ENCODE results near the gene PPP1R9A.

PPP1R9A gene

GRCh38 chr7:94893661-94894060 is 13.7 kb upstream of the PPP1R9A start:
- H3K4me3 ChIP-seq (ENCODE audit: low read length) = no peak overlapping the region
- H3K36me3 ChIP-seq (ENCODE audit: control insufficient read depth, insufficient read depth, low read length, severe bottlenecking) = no peaks in the 10 kb centered on the region
- DNase-seq (ENCODE audit: low read depth) = no peak
- no peaks in the 10 kb centered on the region for H3K27me3 ChIP-seq (replicated peaks; ENCODE audit: control insufficient read depth, insufficient read depth, low read length)
- H3K4me1 ChIP-seq (ENCODE audit: control insufficient read depth, insufficient read depth, low read length) = no peaks in the 10 kb centered on the region
- H3K9me3 ChIP-seq (ENCODE audit: control insufficient read depth, low read length) = no peaks in the 10 kb centered on the region
- no peak overlapping the region for H3K9ac ChIP-seq (ENCODE audit: low read length)

GRCh38 chr7:94897541-94897940 is 9.9 kb upstream of the PPP1R9A start:
- Histone ChIP-seq H3K9me3 (ENCODE audit: control insufficient read depth, low read length) (no peaks in the 10 kb centered on the region), H3K4me3 (ENCODE audit: low read length) (no peak overlapping the region), H3K9ac (ENCODE audit: low read length) (no peak overlapping the region), H3K36me3 (ENCODE audit: control insufficient read depth, insufficient read depth, low read length, severe bottlenecking) (no peaks in the 10 kb centered on the region), H3K27me3 (replicated peaks; ENCODE audit: control insufficient read depth, insufficient read depth, low read length) (no peaks in the 10 kb centered on the region), H3K4me1 (ENCODE audit: control insufficient read depth, insufficient read depth, low read length) (no peaks in the 10 kb centered on the region)
- DNase-seq (ENCODE audit: low read depth) = no peak

GRCh38 chr7:94898340-94898739 is 9.1 kb upstream of the PPP1R9A start:
- Histone ChIP-seq H3K9ac (ENCODE audit: low read length) (no peak overlapping the region), H3K27me3 (replicated peaks; ENCODE audit: control insufficient read depth, insufficient read depth, low read length) (no peaks in the 10 kb centered on the region), H3K4me3 (ENCODE audit: low read length) (no peak overlapping the region), H3K36me3 (ENCODE audit: control insufficient read depth, insufficient read depth, low read length, severe bottlenecking) (no peaks in the 10 kb centered on the region), H3K9me3 (ENCODE audit: control insufficient read depth, low read length) (no peaks in the 10 kb centered on the region), H3K4me1 (ENCODE audit: control insufficient read depth, insufficient read depth, low read length) (no peaks in the 10 kb centered on the region)
- no peak for DNase-seq (ENCODE audit: low read depth)

- Histone ChIP-seq H3K4me3 (ENCODE audit: low read length) (no peak overlapping the region), H3K36me3 (ENCODE audit: control insufficient read depth, insufficient read depth, low read length, severe bottlenecking) (no peaks in the 10 kb centered on the region), H3K9me3 (ENCODE audit: control insufficient read depth, low read length) (no peaks in the 10 kb centered on the region), H3K27me3 (replicated peaks; ENCODE audit: control insufficient read depth, insufficient read depth, low read length) (no peaks in the 10 kb centered on the region), H3K4me1 (ENCODE audit: control insufficient read depth, insufficient read depth, low read length) (peaks cover 5% of the 10 kb centered on the region), H3K9ac (ENCODE audit: low read length) (no peak overlapping the region)
- no peak for DNase-seq (ENCODE audit: low read depth)
Measured at GRCh38 chr7:94901981-94902380, 5.4 kb upstream of the PPP1R9A start.

GRCh38 chr7:94903971-94904370 is 3.4 kb upstream of the PPP1R9A start:
- no peak for DNase-seq (ENCODE audit: low read depth)
- no peaks in the 10 kb centered on the region for H3K27me3 ChIP-seq (replicated peaks; ENCODE audit: control insufficient read depth, insufficient read depth, low read length)
- peaks cover 13% of the 10 kb centered on the region for H3K4me1 ChIP-seq (ENCODE audit: control insufficient read depth, insufficient read depth, low read length)
- no peak overlapping the region for H3K4me3 ChIP-seq (ENCODE audit: low read length)
- H3K9me3 ChIP-seq (ENCODE audit: control insufficient read depth, low read length) = no peaks in the 10 kb centered on the region
- H3K9ac ChIP-seq (ENCODE audit: low read length) = no peak overlapping the region
- no peaks in the 10 kb centered on the region for H3K36me3 ChIP-seq (ENCODE audit: control insufficient read depth, insufficient read depth, low read length, severe bottlenecking)

GRCh38 chr7:94904982-94905381 is 2.4 kb upstream of the PPP1R9A start:
- Histone ChIP-seq H3K9me3 (ENCODE audit: control insufficient read depth, low read length) (no peaks in the 10 kb centered on the region), H3K36me3 (ENCODE audit: control insufficient read depth, insufficient read depth, low read length, severe bottlenecking) (no peaks in the 10 kb centered on the region), H3K27me3 (replicated peaks; ENCODE audit: control insufficient read depth, insufficient read depth, low read length) (no peaks in the 10 kb centered on the region)

GRCh38 chr7:94906065-94906851 is 1.1 kb upstream of the PPP1R9A start:
- no peak overlapping the region for H3K4me3 ChIP-seq (ENCODE audit: low read length)
- no peak for DNase-seq (ENCODE audit: low read depth)
- H3K9me3 ChIP-seq (ENCODE audit: control insufficient read depth, low read length) = no peaks in the 10 kb centered on the region
- H3K27me3 ChIP-seq (replicated peaks; ENCODE audit: control insufficient read depth, insufficient read depth, low read length) = no peaks in the 10 kb centered on the region
- peaks cover 17% of the 10 kb centered on the region for H3K4me1 ChIP-seq (ENCODE audit: control insufficient read depth, insufficient read depth, low read length)
- H3K9ac ChIP-seq (ENCODE audit: low read length) = no peak overlapping the region
- no peaks in the 10 kb centered on the region for H3K36me3 ChIP-seq (ENCODE audit: control insufficient read depth, insufficient read depth, low read length, severe bottlenecking)

More at GRCh38 chr7:94904982-94905381, 2.4 kb upstream of the PPP1R9A start:
- Histone ChIP-seq H3K4me1 (ENCODE audit: control insufficient read depth, insufficient read depth, low read length) (peaks cover 17% of the 10 kb centered on the region), H3K9ac (ENCODE audit: low read length) (no peak overlapping the region), H3K4me3 (ENCODE audit: low read length) (no peak overlapping the region)
- no peak for DNase-seq (ENCODE audit: low read depth)

- no peaks in the 10 kb centered on the region for H3K27me3 ChIP-seq (replicated peaks; ENCODE audit: control insufficient read depth, insufficient read depth, low read length)
- no peaks in the 10 kb centered on the region for H3K9me3 ChIP-seq (ENCODE audit: control insufficient read depth, low read length)
- peaks cover 17% of the 10 kb centered on the region for H3K4me1 ChIP-seq (ENCODE audit: control insufficient read depth, insufficient read depth, low read length)
- H3K9ac ChIP-seq (ENCODE audit: low read length) = peak overlapping the region; percentile 68
- peak; percentile 52 for DNase-seq (ENCODE audit: low read depth)
- peak overlapping the region; percentile 87 for H3K4me3 ChIP-seq (ENCODE audit: low read length)
- no peaks in the 10 kb centered on the region for H3K36me3 ChIP-seq (ENCODE audit: control insufficient read depth, insufficient read depth, low read length, severe bottlenecking)
Measured at GRCh38 chr7:94907811-94908322, 473 bp downstream of the PPP1R9A start.

GRCh38 chr7:94908323-94909178 is 1.2 kb downstream of the PPP1R9A start:
- no peaks in the 10 kb centered on the region for H3K9me3 ChIP-seq (ENCODE audit: control insufficient read depth, low read length)
- no peaks in the 10 kb centered on the region for H3K27me3 ChIP-seq (replicated peaks; ENCODE audit: control insufficient read depth, insufficient read depth, low read length)
- peak overlapping the region; percentile 87 for H3K4me3 ChIP-seq (ENCODE audit: low read length)
- H3K9ac ChIP-seq (ENCODE audit: low read length) = peak overlapping the region; percentile 68
- peaks cover 17% of the 10 kb centered on the region for H3K4me1 ChIP-seq (ENCODE audit: control insufficient read depth, insufficient read depth, low read length)
- peak; percentile 22 for DNase-seq (ENCODE audit: low read depth)
- H3K36me3 ChIP-seq (ENCODE audit: control insufficient read depth, insufficient read depth, low read length, severe bottlenecking) = no peaks in the 10 kb centered on the region

- Histone ChIP-seq H3K9me3 (ENCODE audit: control insufficient read depth, low read length) (no peaks in the 10 kb centered on the region), H3K36me3 (ENCODE audit: control insufficient read depth, insufficient read depth, low read length, severe bottlenecking) (no peaks in the 10 kb centered on the region), H3K4me3 (ENCODE audit: low read length) (peak overlapping the region; percentile 87), H3K9ac (ENCODE audit: low read length) (peak overlapping the region; percentile 9), H3K27me3 (replicated peaks; ENCODE audit: control insufficient read depth, insufficient read depth, low read length) (no peaks in the 10 kb centered on the region), H3K4me1 (ENCODE audit: control insufficient read depth, insufficient read depth, low read length) (peaks cover 17% of the 10 kb centered on the region)
- DNase-seq (ENCODE audit: low read depth) = no peak
Measured at GRCh38 chr7:94909179-94909466, 1.7 kb downstream of the PPP1R9A start.

GRCh38 chr7:94912085-94912484 is 4.7 kb downstream of the PPP1R9A start:
- DNase-seq (ENCODE audit: low read depth) = no peak
- Histone ChIP-seq H3K4me1 (ENCODE audit: control insufficient read depth, insufficient read depth, low read length) (peaks cover 11% of the 10 kb centered on the region), H3K9ac (ENCODE audit: low read length) (no peak overlapping the region), H3K27me3 (replicated peaks; ENCODE audit: control insufficient read depth, insufficient read depth, low read length) (no peaks in the 10 kb centered on the region), H3K36me3 (ENCODE audit: control insufficient read depth, insufficient read depth, low read length, severe bottlenecking) (no peaks in the 10 kb centered on the region), H3K9me3 (ENCODE audit: control insufficient read depth, low read length) (no peaks in the 10 kb centered on the region), H3K4me3 (ENCODE audit: low read length) (peak overlapping the region; percentile 5)
